ENCODE results near the gene BEX2. TPM values are rescaled to one million over a fixed set of nuclear protein-coding genes. Genes with fewer than 3 reads are reported as not detected.
"Not testable (repeated sequence)": the region's sequence is repeated elsewhere in the genome, so short reads cannot be mapped to it uniquely, and the experiment has no call there.

BEX2 gene
- 0.57 TPM in 1 of 2 replicates, not detected in the other for total RNA-seq (2014; rRNA removed; shearing (Covaris generic); ENCODE audit: low replicate concordance)

DNA sequence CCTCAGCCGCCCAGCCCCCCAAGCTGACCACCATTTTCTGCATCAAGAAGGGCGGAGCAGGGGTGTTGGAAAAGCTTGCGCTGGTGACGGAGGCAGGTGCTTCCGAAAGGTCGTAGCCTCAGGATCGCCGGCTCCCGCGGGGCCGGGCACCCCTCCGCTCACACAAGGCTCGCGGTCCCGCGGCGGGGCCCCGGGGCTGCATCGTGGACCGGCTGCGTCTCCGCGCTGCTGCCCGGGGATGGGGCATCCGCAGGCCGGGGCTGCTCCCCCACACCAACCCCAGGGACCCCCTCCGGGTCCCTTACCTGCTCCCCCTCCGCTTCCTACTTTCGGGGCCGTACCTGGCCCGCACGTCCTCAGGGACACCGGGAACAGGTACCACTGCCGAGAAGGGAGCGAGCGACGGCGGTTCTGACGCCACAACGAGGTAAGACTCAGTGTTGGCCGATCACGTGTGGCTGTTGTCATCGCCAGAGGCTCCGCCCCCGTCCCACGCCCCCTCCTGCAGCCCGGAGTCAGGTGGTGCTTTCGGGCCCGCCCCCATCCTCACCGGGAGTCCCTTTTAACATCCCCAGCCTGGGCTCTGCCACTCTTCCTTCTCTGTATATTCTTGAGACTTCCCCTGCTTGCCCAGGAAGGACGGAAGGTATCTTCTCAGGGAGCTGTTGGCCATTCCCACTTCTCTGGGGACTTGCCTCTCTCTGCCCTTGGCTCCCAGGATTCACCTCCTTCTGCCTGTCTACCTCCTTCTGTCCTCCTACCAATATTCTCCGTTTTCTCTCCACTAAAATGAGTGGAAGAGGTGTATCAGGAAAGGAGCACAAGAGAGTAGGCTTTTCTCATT, at the start of gene BEX2:
Gene BEX2 (minus strand): TSS at position 436 of the 844 bp plus-strand sequence. CDS start 1,014 bp downstream, outside the sequence.
- DNase-seq: peak; percentile 48
- no peaks in the 10 kb centered on the region for H3K9me3 ChIP-seq
- no peaks in the 10 kb centered on the region for H3K27me3 ChIP-seq
- no peaks in the 10 kb centered on the region for H3K36me3 ChIP-seq
- H3K4me3 ChIP-seq: peak within 1 kb of the TSS; percentile 40

DNA sequence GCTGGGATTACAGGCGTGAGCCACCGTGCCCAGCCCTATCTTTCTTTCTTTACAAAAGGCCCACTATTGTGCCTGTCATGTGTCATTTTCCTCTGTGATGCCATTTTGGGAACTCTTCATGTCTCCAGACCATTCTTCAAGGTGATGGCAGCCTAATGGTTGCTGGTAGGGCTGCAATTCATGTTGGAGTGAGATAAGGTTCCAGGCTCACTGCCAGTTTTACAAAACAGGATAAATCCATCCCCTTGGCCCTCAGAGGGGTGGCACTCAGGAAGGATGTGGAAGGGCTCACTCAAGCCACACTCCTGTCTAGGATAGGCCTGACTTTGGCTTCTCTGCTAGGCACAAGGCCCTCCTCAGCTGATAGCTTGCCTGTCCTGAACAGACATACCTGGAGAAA, 49.3 kb upstream of the BEX2 start:
- H3K36me3 ChIP-seq: peaks cover 7% of the 10 kb centered on the region
- H3K9me3 ChIP-seq: no peaks in the 10 kb centered on the region
- H3K4me3 ChIP-seq: no peak overlapping the region
- no peak for DNase-seq
- H3K27me3 ChIP-seq: no peaks in the 10 kb centered on the region

DNA sequence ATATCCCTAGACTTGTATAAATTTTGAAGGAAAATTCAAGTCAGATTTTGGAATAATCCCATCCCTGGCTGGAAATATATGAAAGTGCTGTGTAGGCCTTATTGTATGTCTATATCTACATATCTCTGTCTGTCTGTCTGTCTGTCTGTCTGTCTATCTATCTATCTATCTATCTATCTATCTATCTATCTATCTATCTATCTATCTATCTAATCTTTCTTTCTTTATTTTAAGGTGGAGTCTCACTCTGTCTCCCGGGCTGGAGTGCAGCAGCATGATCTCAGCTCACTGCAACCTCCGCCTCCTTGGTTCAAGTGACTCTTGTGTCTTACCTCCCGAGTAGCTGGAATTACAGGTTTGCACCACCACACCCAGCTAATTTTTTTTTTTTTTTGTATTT, 48.8 kb upstream of the BEX2 start:
- not testable (repeated sequence) for H3K27me3 ChIP-seq, H3K4me3 ChIP-seq, H3K36me3 ChIP-seq, DNase-seq, H3K9me3 ChIP-seq

DNA sequence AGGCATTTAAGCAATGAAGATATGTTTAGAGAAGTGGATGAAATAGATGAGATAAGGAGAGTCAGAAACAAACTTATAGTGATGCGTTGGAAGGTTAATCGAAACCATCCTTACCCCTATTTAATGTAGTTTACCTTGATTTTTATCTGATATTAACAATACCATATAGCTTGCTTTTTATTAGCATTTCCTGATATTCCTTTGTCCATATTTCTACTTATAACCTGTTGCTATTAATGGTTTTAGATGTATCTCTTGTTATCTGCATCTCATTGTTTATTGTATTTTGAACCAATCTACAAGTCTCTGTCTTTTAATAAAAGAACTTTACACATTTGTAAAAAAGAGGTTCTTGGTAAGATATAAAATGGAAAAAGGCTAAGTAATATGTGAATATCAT, 47.1 kb upstream of the BEX2 start:
- Histone ChIP-seq H3K4me3 (no peak overlapping the region), H3K9me3 (no peaks in the 10 kb centered on the region), H3K27me3 (no peaks in the 10 kb centered on the region), H3K36me3 (peaks cover 7% of the 10 kb centered on the region)
- no peak for DNase-seq

DNA sequence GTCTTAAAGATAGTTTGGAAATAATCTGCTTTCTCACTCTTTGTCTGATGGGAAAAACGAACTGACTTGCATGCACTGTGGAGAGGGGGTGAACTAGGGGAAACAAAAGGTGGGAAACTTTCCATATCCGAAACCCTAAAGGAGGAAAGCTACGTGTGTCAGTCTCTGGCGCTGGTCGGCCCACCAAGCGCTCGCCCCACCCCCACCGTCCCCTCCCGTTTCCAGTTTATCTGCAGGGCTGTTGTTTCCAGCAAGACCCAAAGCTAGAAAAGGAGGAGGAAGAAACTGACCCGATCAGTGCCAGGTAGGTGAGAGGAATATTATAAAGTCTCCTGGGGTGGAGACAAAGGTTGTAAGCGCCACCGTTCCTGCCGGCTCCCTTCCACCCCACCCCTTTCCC, 46.1 kb upstream of the BEX2 start:
- no peak for DNase-seq
- H3K9me3 ChIP-seq: no peaks in the 10 kb centered on the region
- H3K27me3 ChIP-seq: no peaks in the 10 kb centered on the region
- H3K36me3 ChIP-seq: peaks cover 7% of the 10 kb centered on the region
- peak overlapping the region; percentile 72 for H3K4me3 ChIP-seq

DNA sequence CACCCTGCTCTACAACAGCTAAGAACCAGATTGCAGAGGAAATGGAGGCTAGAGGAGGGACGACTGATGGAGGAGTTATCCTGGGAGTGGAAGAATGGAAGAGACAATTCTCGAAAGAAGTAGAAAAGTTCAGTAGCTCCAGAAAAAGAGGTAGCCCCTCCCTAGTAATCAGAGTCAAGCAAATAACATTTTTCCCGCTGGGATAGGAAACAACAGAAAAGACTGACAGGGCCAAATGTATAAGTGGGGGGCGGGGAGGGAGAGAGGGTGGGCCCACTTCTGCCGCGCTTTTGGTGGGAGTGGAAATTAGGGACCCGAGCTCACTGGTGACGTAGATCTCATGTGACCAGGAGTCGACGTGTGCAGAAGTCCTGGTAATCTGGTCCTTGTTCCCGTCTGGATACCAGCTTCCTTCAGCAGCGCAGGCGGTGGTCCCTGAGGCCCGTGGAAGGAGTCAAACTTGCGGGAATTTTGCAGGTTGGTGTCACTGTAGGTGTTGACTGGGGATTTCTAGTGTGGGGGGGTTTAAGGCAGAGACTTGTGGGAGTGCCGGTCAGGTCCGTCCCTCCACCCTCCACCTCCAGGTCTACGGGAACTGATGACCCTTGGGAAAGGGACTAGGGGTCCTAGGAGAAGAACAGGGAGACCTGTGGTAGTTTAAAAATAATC, 45.5 kb upstream of the BEX2 start, which contains the start of gene TCEAL9:
Gene TCEAL9 (plus strand): TSS at position 377 of the 669 bp plus-strand sequence. CDS start 1,179 bp downstream, outside the sequence.
- DNase-seq: peak; percentile 69
- Histone ChIP-seq H3K36me3 (peaks cover 7% of the 10 kb centered on the region), H3K9me3 (no peaks in the 10 kb centered on the region), H3K4me3 (peak within 1 kb of the TSS; percentile 72), H3K27me3 (no peaks in the 10 kb centered on the region)

DNA sequence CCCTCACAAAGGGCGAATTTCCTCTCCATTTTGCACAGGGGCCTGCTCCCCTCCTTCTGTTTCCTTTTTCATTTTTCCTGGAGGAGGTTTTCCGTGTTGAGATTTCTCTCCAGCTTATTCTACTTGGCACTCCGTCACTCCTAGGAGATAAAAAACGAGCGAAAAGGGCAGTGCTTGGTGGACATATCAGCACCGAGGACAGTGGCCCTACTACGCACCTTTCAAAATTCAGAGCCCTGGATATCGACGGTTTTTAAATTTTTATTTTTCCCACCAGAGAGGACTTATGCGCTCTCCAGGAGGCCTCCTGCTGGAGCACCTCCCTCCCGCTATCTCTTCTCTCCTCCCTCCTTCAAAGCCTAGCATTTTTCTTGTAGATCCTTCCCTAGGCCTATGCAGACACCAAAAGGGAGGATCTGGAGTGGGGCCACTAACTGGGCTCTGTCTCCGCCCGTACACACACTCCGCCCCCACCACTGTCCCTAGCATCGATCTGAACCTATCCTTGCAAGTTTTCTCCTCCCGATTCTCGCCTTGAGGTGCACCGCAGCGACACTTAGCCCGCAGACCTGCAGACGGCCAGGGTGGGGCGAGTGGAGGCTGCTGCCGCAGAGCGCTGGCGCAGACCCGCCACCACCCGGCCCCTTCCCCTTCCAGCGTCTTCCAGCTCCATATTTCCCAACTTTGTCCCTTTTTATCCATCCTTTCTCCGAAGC, 37.0 kb upstream of the BEX2 start:
- Histone ChIP-seq H3K4me3 (no peak overlapping the region), H3K27me3 (no peaks in the 10 kb centered on the region), H3K36me3 (no peaks in the 10 kb centered on the region), H3K9me3 (no peaks in the 10 kb centered on the region)
- DNase-seq: no peak

DNA sequence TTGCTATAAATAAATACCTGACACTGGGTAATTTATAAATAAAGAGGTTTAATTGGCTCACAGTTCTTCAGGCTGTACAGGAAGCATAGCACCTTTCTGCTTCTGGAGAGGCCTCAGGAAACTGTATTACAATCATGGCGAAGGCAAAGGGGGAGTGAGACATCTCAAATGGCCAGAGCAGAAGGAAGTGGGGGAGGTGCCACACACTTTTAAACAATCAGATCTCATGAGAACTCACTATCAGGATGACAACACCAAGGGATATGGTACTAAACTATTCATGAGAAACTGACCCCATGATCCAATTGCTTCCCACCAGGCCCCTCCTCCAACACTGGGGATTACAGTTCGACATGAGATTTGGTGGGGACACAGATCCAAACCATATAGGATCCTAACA, 33.8 kb upstream of the BEX2 start:
- Histone ChIP-seq H3K9me3 (no peaks in the 10 kb centered on the region), H3K4me3 (no peak overlapping the region), H3K36me3 (no peaks in the 10 kb centered on the region), H3K27me3 (no peaks in the 10 kb centered on the region)
- DNase-seq: no peak

DNA sequence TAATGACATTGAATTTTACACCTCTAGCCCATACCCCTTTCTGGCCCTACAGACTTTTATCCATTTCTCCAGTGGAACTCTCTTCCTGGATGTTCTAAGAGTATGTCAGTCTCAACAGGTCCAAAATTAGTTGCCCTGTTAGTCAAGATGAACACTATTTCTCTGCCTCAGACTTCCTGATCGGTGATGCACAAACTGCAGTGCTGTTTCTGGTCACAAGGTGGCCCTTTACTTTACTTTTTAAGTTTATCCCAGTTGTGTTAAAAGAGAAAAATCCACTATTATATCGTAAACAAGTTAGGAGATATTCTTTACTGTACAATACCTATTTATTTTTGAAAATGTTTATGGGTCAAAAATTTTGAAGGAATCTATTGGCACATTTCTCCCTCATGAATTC, 32.3 kb upstream of the BEX2 start:
- Histone ChIP-seq H3K4me3 (no peak overlapping the region), H3K36me3 (no peaks in the 10 kb centered on the region), H3K9me3 (no peaks in the 10 kb centered on the region), H3K27me3 (no peaks in the 10 kb centered on the region)
- DNase-seq: peak; percentile 13

DNA sequence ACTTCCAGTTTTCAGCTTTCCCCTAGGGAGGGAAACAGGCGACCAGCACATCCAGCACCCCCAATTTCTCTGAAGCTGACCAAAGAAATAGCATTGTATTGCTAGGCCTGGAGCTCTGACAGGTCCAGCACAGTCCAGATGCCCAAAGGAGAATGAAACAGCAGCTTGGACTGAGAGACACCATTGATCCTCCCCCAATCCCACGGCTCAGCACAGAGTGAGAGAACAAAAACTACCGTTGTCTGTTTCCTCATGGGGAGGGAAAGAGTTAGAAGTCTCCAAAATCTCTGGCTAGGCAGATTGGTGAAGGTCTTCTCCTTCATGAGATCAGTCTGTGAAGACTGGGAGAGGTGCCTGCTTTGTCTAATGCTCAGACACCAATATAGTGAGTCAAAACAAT, 27.9 kb upstream of the BEX2 start:
- H3K9me3 ChIP-seq: no peaks in the 10 kb centered on the region
- no peaks in the 10 kb centered on the region for H3K36me3 ChIP-seq
- H3K4me3 ChIP-seq: no peak overlapping the region
- H3K27me3 ChIP-seq: 0 out of 2 replicates have a peak, but pooled peaks cover 3% of the 10 kb centered on the region
- DNase-seq: no peak

DNA sequence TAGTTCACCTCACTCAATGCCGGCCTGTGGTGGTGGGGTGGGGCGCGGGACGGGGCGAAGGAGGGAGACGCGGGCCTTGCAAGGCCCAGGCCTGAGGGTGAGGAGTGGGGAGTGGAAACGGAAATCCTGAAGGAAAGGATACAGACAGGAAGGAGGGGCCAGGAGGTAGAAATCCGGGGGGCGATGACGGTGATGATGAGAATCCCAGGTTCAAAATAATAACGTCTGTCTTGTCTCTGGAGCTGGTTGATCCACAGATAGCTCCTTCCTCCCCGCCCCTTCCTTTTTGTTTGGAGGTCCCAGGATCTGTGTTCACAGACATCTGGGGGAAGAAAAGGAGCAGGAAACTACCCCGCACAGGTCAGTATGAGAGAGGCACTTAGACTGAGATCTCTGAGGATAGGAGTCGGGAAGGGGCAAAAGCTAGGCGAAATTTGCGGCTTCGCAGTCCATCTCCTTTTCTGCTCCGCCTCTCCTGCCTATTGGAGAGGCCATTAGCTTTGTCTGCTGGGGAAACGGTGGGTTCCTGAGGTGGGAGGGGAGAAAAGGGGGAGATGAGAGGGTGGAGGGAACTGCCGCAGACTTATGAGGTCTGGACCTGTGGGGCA, 20.0 kb upstream of the BEX2 start:
- no peak for DNase-seq
- Histone ChIP-seq H3K9me3 (no peaks in the 10 kb centered on the region), H3K4me3 (no peak overlapping the region)

DNA sequence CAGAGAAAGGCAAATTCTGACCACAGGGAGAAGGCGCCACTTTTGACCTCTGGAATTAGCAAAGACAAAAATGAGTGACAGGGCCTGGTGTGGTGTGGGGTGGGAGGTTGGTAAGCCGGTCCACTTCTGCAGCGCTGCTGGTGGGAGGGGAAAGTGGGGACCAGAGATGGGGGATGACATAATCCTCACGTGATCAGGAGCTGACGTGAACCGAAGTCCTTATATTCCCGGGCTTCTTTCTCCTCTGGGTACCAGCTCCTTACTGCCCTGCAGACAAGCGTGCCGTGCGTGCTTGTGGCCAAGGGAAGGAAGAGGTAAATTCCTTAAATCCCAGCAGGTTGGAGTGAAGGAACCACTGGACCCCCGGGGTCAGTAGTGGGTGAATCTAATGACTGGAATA, 19.2 kb upstream of the BEX2 start, which contains the start of gene TCEAL7:
Gene TCEAL7 (plus strand): TSS at position 249 of the 400 bp plus-strand sequence. CDS start 1,165 bp downstream, outside the sequence.
- no peaks in the 10 kb centered on the region for H3K36me3 ChIP-seq
- H3K9me3 ChIP-seq: no peaks in the 10 kb centered on the region
- no peak for DNase-seq
- H3K27me3 ChIP-seq: no peaks in the 10 kb centered on the region
- H3K4me3 ChIP-seq: no peak within 1 kb of the TSS

More for the DNA sequence above, 20.0 kb upstream of the BEX2 start:
- H3K27me3 ChIP-seq: 0 out of 2 replicates have a peak, but pooled peaks cover under 1% of the 10 kb centered on the region
- no peaks in the 10 kb centered on the region for H3K36me3 ChIP-seq

DNA sequence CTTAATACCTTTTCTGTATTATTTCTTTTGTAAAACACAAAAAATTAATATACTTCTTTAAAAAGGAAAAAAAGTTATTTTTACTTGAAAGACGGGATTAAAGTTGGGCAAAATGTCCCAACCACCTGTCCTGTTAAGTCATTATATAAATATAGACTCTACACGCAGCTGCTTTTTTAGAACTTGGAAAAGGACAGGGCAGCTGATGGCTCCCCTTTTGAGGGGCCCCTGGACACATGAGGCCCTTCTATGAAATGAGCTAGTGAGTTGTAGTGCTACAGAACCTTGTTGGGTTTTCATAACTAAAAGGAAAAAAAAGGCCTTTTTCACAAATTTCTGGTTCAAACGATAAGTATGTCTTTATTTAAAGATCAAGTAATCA, 600 bp upstream of the BEX2 start:
- Histone ChIP-seq H3K4me3 (no peak overlapping the region), H3K36me3 (no peaks in the 10 kb centered on the region), H3K9me3 (no peaks in the 10 kb centered on the region), H3K27me3 (no peaks in the 10 kb centered on the region)
- no peak for DNase-seq

DNA sequence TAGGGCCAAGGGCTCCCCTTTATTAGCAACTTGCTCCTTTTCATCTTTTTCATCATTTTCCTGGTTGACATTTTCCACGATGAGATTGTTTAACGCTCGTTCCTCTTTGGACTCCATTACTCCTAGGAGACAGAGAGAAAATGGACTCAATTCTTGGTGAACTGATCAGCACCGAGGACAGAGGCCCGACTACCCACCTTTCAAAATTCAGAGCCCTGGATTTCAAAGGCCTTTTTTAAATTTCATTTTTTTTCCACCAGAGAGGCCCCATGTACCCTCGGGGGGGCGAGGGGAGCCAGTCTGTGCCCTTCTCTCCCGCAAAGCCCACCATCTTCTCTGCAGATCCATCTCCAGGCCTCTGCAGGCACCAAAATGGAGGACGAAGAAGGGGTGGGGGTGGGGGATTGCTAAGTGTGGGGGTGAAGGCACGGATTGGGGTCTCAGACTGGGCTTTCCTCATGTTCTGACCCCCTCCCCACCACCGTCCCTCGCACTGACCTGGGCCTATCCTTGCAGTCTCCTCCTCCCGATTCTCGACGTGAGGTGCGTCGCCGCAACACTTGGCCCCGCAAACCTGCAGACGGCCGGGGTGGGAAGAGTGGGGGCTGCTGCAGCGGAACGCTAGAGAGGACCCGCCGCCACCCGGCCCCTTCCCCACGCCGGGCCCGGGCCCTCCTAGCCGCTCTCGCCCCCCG, 783 bp downstream of the BEX2 start:
- no peaks in the 10 kb centered on the region for H3K27me3 ChIP-seq
- no peaks in the 10 kb centered on the region for H3K9me3 ChIP-seq
- no peaks in the 10 kb centered on the region for H3K36me3 ChIP-seq
- H3K4me3 ChIP-seq: peak overlapping the region; percentile 40
- DNase-seq: no peak

DNA sequence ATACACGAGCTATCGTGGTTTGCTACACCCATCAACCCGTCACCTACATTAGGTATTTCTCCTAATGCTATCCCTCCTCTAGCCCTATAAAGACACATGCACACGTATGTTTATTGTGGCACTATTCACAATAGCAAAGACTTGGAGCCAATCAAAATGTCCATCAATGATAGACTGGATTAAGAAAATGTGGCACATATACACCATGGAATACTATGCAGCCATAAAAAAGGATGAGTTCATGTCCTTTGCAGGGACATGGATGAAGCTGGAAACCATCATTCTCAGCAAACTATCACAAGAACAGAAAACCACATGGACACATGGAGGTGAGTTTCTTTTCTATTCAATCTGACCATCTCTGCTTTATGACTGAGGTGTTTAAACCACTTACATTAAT, 5.1 kb downstream of the BEX2 start:
- not testable (repeated sequence) for H3K9me3 ChIP-seq, DNase-seq, H3K36me3 ChIP-seq, H3K27me3 ChIP-seq, H3K4me3 ChIP-seq

DNA sequence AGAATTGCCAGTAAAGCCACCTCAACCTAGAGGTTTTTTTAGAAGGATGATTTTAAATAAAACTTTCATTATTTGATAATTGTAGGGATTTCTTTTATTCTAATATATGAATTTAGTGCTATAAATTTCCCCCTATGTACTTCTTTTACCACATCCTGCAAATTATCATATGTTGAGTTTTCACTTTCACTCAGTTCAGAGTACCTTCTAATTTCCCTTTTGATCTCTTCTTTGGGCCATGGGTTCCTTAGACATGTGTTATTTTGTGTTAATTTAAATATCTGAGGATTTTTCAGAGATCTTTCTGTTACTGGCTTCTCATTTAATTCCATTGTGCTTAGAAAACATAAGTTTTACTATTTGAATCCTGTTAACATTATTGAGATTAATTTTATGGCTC, 6.1 kb downstream of the BEX2 start:
- DNase-seq: no peak
- Histone ChIP-seq H3K9me3 (no peaks in the 10 kb centered on the region), H3K27me3 (no peaks in the 10 kb centered on the region), H3K4me3 (no peak overlapping the region), H3K36me3 (no peaks in the 10 kb centered on the region)

All from MG63 (cell line).